Spleen (tissue), 11 donors: ENCODE results near the gene CMPK2. TPM values are rescaled to one million over a fixed set of nuclear protein-coding genes. Genes with fewer than 3 reads are reported as not detected.

Experiments
- DNase-seq: peaks from one replicate; pipeline ENCODE4 v3.0.0-alpha.2; 2020
- H3K27ac ChIP-seq, 8 donors: fragments of 200-600 bp; sonication (generic) in 7 of 8; 1 replicate in 4 of 8; 2 replicates in 4 of 8; pipeline versions ENCODE4 v1.5.0 to v1.8.0; 2016 to 2021; ENCODE audit warnings: inconsistent platforms in 4 of 8, mild to moderate bottlenecking in 4 of 8, moderate library complexity in 1 of 8
- H3K27me3 ChIP-seq, 7 donors: fragments of 200-600 bp; sonication (generic) in 6 of 7; replicated peaks in 1 of 7; 1 replicate in 4 of 7; 2 replicates in 3 of 7; pipeline versions ENCODE4 v1.5.0 to v1.8.0; 2016 to 2021; ENCODE audit warnings: inconsistent platforms in 3 of 7, mild to moderate bottlenecking in 1 of 7
- H3K36me3 ChIP-seq, 6 donors: fragments of 200-600 bp; sonication (generic) in 5 of 6; 1 replicate in 4 of 6; 2 replicates in 2 of 6; pipeline versions ENCODE4 v1.5.0 to v1.8.0; 2016 to 2021; ENCODE audit warnings: inconsistent platforms in 2 of 6
- H3K4me1 ChIP-seq, 6 donors: fragments of 200-600 bp; sonication (generic) in 5 of 6; 1 replicate in 3 of 6; 2 replicates in 3 of 6; pipeline versions ENCODE4 v1.5.0 to v1.8.0; 2016 to 2021; ENCODE audit warnings: inconsistent platforms in 3 of 6
- H3K4me3 ChIP-seq, 8 donors: fragments of 200-600 bp; sonication (generic) in 7 of 8; 1 replicate in 4 of 8; 2 replicates in 4 of 8; pipeline versions ENCODE4 v1.5.0 to v1.8.0; 2016 to 2021; ENCODE audit warnings: inconsistent platforms in 4 of 8, mild to moderate bottlenecking in 4 of 8, moderate library complexity in 2 of 8
- H3K9me3 ChIP-seq, 8 donors: fragments of 200-600 bp; sonication (generic) in 7 of 8; 1 replicate in 4 of 8; 2 replicates in 4 of 8; pipeline versions ENCODE4 v1.5.0 to v1.8.0; 2016 to 2021; ENCODE audit warnings: inconsistent platforms in 4 of 8
- POLR2A ChIP-seq, 3 donors: fragments of 450-650 bp; IDR thresholded peaks; one replicate each; pipeline ENCODE4 v1.5.1; 2017; ENCODE audit warnings: antibody characterized with exemption in 3 of 3, mild to moderate bottlenecking in 1 of 3
- POLR2AphosphoS5 ChIP-seq, 3 donors: sonication (generic); formaldehyde crosslinking; IDR thresholded peaks; one replicate each; pipeline ENCODE4 v1.5.1; 2017; ENCODE audit warnings: antibody characterized with exemption in 3 of 3
- WGBS, 5 donors: extraction: QIAGEN DNeasy Blood & Tissue Kit in 3 of 5; methylation state at CpG; one replicate each; pipeline versions ENCODE4 v1.1.5 to v1.1.7; 2013 to 2018; 5-methylcytosine and 5-hydroxymethylcytosine counted together
- intact Hi-C: fragments of 100-400 bp; cut with DNase I; formaldehyde crosslinking; loops from one replicate; pipeline ENCODE4 v1.15.0; 2023; ENCODE audit warnings: low total_unique reads
- polyA plus RNA-seq, 3 donors: library from polyadenylated mRNA; stranded (reverse); fragments of 200-250 nt; gene quantifications; one replicate each; pipeline ENCODE4 v1.2.1, GENCODE V29; 2013
- total RNA-seq, 7 donors: library from RNA; depleted of rRNA in 3 of 7; stranded (reverse); fragments of >200 nt in 3 of 7; fragmentation: NEBNext Ultra II Directional in 4 of 7; extraction: Animal tissue kit (Norgen Biotek cat#: 25700) in 4 of 7; gene quantifications; one replicate each; pipeline versions ENCODE4 v1.1.0 to v1.2.1, GENCODE V29; 2016 to 2021
- TF ChIP-seq, protein P1 (sequence below), 11 experiments: fragments of 200-600 bp in 7 of 11; fragments of 450-650 bp in 4 of 11; sonication (generic) in 4 of 11; IDR thresholded peaks in 8 of 11; conservative IDR thresholded peaks in 3 of 11; 1 replicate in 7 of 11; 2 replicates in 4 of 11; pipeline versions ENCODE4 v1.4.0 to v1.8.0; 2016 to 2021; ENCODE audit warnings: antibody characterized with exemption in 11 of 11, inconsistent platforms in 4 of 11, mild to moderate bottlenecking in 1 of 11
- donor health status: healthy with polysubstance abuse.
- donor health status: DM: no; HTN: no; CAD: no; lungs with moderate emphysema.
- donor health status: DM: no; HTN: no; CAD: no.
- donor health status: Bipolar disorder and iron deficiency.
- donor health status: healthy.
- donor health status: DM: no; HTN: no; CAD: no.
- donor health status: DM: yes; HTN: yes; CAD: no.

CMPK2 gene
- total and polyA plus RNA-seq, 10 donors = 2.5 to 18.8 (median 8.9) TPM

DNA sequence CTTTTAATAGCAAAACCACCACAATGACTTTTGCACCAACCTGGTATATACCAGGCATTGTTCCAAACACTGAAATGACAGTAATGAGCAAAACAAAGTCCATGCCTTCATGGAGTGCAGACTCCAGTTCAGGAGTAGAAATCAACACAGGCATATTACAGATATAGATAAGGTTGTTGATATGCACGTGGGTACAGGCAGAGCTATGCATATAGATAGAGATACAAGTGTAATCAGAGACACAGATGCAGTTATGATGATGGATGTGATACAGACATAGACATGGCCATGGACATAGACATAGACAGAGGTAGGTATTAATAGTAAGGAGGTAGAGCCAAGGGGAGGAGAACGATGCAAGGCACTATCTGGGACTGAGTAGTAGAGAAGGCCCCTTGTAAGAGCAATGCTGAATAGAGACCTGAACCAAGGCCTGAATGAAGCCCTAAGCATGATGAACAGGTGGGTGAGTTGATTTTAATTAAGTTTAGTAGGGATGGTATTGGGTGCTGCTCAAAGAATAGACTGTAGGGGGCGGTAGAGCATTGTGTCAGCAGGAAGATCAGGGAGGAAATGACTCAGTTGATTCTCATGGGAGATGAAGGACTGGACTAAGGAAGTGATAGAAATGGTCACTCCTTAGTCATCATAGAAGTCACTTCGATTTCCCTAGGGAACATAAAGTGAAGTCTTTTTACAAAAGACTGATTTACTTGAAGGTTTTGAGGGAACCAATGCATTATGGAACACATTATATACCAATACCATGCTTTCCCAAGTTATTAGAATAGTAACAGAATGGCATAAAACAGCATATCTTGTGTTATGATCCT, 39.4 kb downstream of the CMPK2 start:
- WGBS, 5 donors = 47 to 60% (median 48%) methylated on average over 4 of the region's 4 CpGs
- H3K27me3 ChIP-seq = peaks cover 0 to under 1% (median 0%) of the 10 kb centered on the region in 7 donors
- DNase-seq = no peak
- intact Hi-C loops = no loop called here
- H3K9me3 ChIP-seq = peaks cover 4 to 14% (median 9%) of the 10 kb centered on the region in 8 donors
- TF ChIP-seq POLR2A (IDR thresholded peaks at IDR 0.05) (no peak), POLR2AphosphoS5 (IDR thresholded peaks at IDR 0.05) (no peak)
- TF ChIP-seq, protein P1, sequence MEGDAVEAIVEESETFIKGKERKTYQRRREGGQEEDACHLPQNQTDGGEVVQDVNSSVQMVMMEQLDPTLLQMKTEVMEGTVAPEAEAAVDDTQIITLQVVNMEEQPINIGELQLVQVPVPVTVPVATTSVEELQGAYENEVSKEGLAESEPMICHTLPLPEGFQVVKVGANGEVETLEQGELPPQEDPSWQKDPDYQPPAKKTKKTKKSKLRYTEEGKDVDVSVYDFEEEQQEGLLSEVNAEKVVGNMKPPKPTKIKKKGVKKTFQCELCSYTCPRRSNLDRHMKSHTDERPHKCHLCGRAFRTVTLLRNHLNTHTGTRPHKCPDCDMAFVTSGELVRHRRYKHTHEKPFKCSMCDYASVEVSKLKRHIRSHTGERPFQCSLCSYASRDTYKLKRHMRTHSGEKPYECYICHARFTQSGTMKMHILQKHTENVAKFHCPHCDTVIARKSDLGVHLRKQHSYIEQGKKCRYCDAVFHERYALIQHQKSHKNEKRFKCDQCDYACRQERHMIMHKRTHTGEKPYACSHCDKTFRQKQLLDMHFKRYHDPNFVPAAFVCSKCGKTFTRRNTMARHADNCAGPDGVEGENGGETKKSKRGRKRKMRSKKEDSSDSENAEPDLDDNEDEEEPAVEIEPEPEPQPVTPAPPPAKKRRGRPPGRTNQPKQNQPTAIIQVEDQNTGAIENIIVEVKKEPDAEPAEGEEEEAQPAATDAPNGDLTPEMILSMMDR (IDR thresholded peaks at IDR 0.05 in 8 of 11, conservative IDR thresholded peaks at IDR 0.05 in 3 of 11) = peak; percentile 25 to 77 (median 63)
- H3K27ac ChIP-seq = peak overlapping the region in 1 of 8 donors; percentile 4
- no peaks in the 10 kb centered on the region for H3K36me3 ChIP-seq
- peaks cover 0 to 18% (median 3%) of the 10 kb centered on the region in 6 donors for H3K4me1 ChIP-seq
- H3K4me3 ChIP-seq = no peak overlapping the region

DNA sequence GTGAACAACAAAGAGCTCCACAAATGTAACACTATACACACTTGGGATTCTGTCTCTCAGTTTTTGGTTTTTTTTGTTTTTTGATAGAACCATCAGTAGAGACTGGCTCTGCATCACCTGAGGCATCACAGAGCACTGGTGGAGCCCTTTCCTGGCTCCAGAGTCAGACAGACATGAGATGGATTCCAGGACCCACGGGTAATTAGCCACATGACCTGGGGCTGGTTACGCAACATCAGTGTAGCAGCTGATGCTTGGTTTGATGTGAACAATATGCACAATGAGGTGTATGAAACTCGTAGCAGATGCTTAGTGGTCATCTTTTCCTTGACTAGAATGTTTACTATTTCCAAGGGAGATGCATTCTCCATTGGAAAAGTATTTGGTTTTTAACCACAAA, 40.7 kb downstream of the CMPK2 start:
- Histone ChIP-seq H3K4me3 (no peak overlapping the region), H3K4me1 (peaks cover 0 to 18% (median 3%) of the 10 kb centered on the region in 6 donors), H3K27ac (no peak overlapping the region), H3K36me3 (no peaks in the 10 kb centered on the region), H3K27me3 (peaks cover 0 to 7% (median 0%) of the 10 kb centered on the region in 7 donors), H3K9me3 (peaks cover 0 to under 1% (median 0%) of the 10 kb centered on the region in 8 donors)
- no peak for DNase-seq
- 64 to 78% (median 65%) methylated on average over 3 of the region's 3 CpGs for WGBS, 5 donors
- TF ChIP-seq, protein P1 (IDR thresholded peaks at IDR 0.05 in 8 of 11, conservative IDR thresholded peaks at IDR 0.05 in 3 of 11) = no peak
- TF ChIP-seq POLR2AphosphoS5 (IDR thresholded peaks at IDR 0.05) (no peak), POLR2A (IDR thresholded peaks at IDR 0.05) (no peak)
- intact Hi-C loops = no loop called here

DNA sequence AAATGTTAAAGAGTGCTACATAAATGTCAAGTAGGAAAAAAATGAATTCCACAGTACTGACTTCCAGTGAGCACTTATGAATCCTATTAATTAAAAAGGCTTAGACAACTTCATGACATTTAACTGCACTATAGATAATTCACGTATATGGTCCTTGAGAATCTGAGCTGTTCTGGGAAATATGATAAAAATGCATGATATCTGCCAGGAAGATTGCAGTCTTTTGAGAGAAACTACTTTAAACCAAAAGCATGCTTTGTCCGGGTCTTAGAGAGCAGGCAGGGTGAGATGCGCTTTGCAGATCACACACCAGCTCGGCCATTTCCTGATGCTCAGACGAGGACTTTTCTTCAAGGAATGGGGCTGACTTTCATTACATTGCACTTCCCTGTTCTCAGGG, 42.6 kb downstream of the CMPK2 start:
- H3K27ac ChIP-seq = no peak overlapping the region
- H3K9me3 ChIP-seq = no peaks in the 10 kb centered on the region
- no peak for TF ChIP-seq POLR2A (IDR thresholded peaks at IDR 0.05)
- TF ChIP-seq, protein P1 (IDR thresholded peaks at IDR 0.05 in 8 of 11, conservative IDR thresholded peaks at IDR 0.05 in 3 of 11) = no peak
- WGBS, 5 donors = 49 to 69% (median 63%) methylated on average over 5 of the region's 5 CpGs
- H3K36me3 ChIP-seq = no peaks in the 10 kb centered on the region
- DNase-seq = no peak
- H3K4me3 ChIP-seq = no peak overlapping the region
- intact Hi-C loops = no loop called here
- peaks cover 0 to 7% (median 0%) of the 10 kb centered on the region in 7 donors for H3K27me3 ChIP-seq
- peaks cover 0 to 14% (median 2%) of the 10 kb centered on the region in 6 donors for H3K4me1 ChIP-seq

DNA sequence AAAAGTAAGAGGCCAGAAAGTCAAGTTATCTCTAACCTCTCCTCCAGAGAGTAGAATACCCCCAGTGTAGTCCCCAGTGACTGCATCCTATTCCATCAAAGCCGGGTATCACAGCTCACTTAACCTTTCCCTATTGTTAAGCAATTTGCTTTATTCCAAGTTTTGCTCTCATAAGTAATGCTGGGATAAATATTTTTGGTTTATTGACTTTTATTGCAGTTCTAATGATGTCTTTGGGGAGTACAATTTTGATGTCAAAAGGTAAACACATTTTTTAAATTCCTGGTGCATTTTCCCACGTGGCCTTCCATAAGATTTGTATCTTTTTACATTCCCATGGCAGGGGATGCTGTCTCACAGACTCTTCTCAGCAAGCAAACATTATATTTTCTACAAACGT, 43.3 kb downstream of the CMPK2 start:
- H3K4me3 ChIP-seq = no peak overlapping the region
- 59 to 74% (median 63%) methylated on average over 3 of the region's 3 CpGs for WGBS, 5 donors
- H3K27me3 ChIP-seq = peaks cover 0 to 7% (median 0%) of the 10 kb centered on the region in 7 donors
- no peaks in the 10 kb centered on the region for H3K36me3 ChIP-seq
- no peak for DNase-seq
- TF ChIP-seq POLR2A (IDR thresholded peaks at IDR 0.05) = no peak
- TF ChIP-seq, protein P1 (IDR thresholded peaks at IDR 0.05 in 8 of 11, conservative IDR thresholded peaks at IDR 0.05 in 3 of 11) = no peak
- no peak for TF ChIP-seq POLR2AphosphoS5 (IDR thresholded peaks at IDR 0.05)
- no peak overlapping the region for H3K27ac ChIP-seq
- intact Hi-C loops = no loop called here
- peaks cover 0 to 8% (median 0%) of the 10 kb centered on the region in 6 donors for H3K4me1 ChIP-seq
- H3K9me3 ChIP-seq = no peaks in the 10 kb centered on the region
